Heart right ventricle (tissue), 16 donors: ENCODE measurements around the gene SLC6A16. TPM values are rescaled to one million over a fixed set of nuclear protein-coding genes. Genes with fewer than 3 reads are reported as not detected.

Experiments used
- ATAC-seq, 8 donors: fragments of 200-7000 bp; cut with Tn5 transposase; one replicate each; pipeline ENCODE4 v1.9.1; 2020; ENCODE audit warnings: mild to moderate bottlenecking in 8 of 8, moderate library complexity in 8 of 8, moderate number of reproducible peaks in 1 of 8
- DNase-seq, 2 donors: peaks; one replicate each; pipeline ENCODE4 v3.0.0-alpha.2; 2020
- H3K27ac ChIP-seq, 10 donors: fragments of 200-600 bp; sonication (generic) in 2 of 10; one replicate each; pipeline versions ENCODE4 v1.5.0 to v1.8.0; 2020 to 2022; ENCODE audit warnings: mild to moderate bottlenecking in 3 of 10
- H3K27me3 ChIP-seq, 7 donors: fragments of 200-600 bp; one replicate each; pipeline ENCODE4 v1.8.0; 2021 to 2022; ENCODE audit warnings: mild to moderate bottlenecking in 2 of 7
- H3K36me3 ChIP-seq, 9 donors: fragments of 200-600 bp; sonication (generic) in 1 of 9; one replicate each; pipeline versions ENCODE4 v1.5.0 to v1.8.0; 2020 to 2022; ENCODE audit warnings: mild to moderate bottlenecking in 2 of 9
- H3K4me1 ChIP-seq, 9 donors: fragments of 200-600 bp; sonication (generic) in 1 of 9; one replicate each; pipeline versions ENCODE4 v1.5.0 to v1.8.0; 2020 to 2022; ENCODE audit warnings: mild to moderate bottlenecking in 4 of 9
- H3K4me3 ChIP-seq, 10 donors: fragments of 200-600 bp; sonication (generic) in 2 of 10; one replicate each; pipeline versions ENCODE4 v1.5.0 to v1.8.0; 2020 to 2022; ENCODE audit warnings: mild to moderate bottlenecking in 7 of 10, moderate library complexity in 2 of 10
- H3K9me3 ChIP-seq, 11 donors: fragments of 200-600 bp in 10 of 11; sonication (generic) in 2 of 11; one replicate each; pipeline versions ENCODE4 v1.5.0 to v1.8.0; 2013 to 2022; ENCODE audit warnings: mild to moderate bottlenecking in 2 of 11, control low read depth in 1 of 11, moderate library complexity in 1 of 11
- CTCF ChIP-seq, 9 donors: fragments of 200-600 bp; sonication (generic) in 2 of 9; IDR thresholded peaks; one replicate each; pipeline versions ENCODE4 v1.5.0 to v1.8.0; 2021 to 2022; ENCODE audit warnings: antibody characterized with exemption in 9 of 9, mild to moderate bottlenecking in 5 of 9, moderate library complexity in 1 of 9
- WGBS, 2 donors: extraction: QIAGEN DNeasy Blood & Tissue Kit; methylation state at CpG; one replicate each; pipeline ENCODE4 v1.1.7; 2013; ENCODE audit warnings: inconsistent platforms in 1 of 2; 5-methylcytosine and 5-hydroxymethylcytosine counted together
- intact Hi-C, 10 donors: fragments of 100-400 bp; cut with DNase I; formaldehyde crosslinking; loops; one replicate each; pipeline versions ENCODE4 v1.11.1 to v1.14.2; 2022
- microRNA-seq, 2 donors: library from miRNA; unstranded; fragments of <30 nt; microRNA quantifications; one replicate each; pipeline ENCODE4 v1.2.0, GENCODE V29; 2021
- polyA plus RNA-seq, 2 donors: library from polyadenylated mRNA; stranded (reverse); fragments of 200-250 nt; gene quantifications; one replicate each; pipeline ENCODE4 v1.2.3, GENCODE V29; 2013
- total RNA-seq, 10 donors: library from RNA; stranded (reverse); fragmentation: NEBNext Ultra II Directional in 3 of 10; extraction: Animal tissue kit (Norgen Biotek cat#: 25700) in 3 of 10; gene quantifications; one replicate each; pipeline versions ENCODE4 v1.2.1 to v1.2.4, GENCODE V29; 2021 to 2023
- donor health status: Arrhythmogenic right ventricular cardiomyopathy.
- donor health status: ischemic (EF 13 %, LVEDD 7.1; RV severe dilation, severe dysfunction).
- donor health status: healthy with polysubstance abuse.
- donor health status: DM: no; HTN: yes; CAD: no.
- donor health status: DM: no; HTN: no; CAD: no.
- donor health status: ischemic (EF 25% LVEDD 6.9; RV normal size, moderate dysfunction).
- donor health status: ischemic (EF 25% LVEDD 5.7; RV mildly dilated, moderate dysfunction).
- donor health status: healthy.
- donor health status: DM: yes; HTN: yes; CAD: no.
- donor health status: Ischemic cardiomyopathy.
- donor health status: ischemic (EF 35%, LVEDD 5.7; RV mildly dilated, moderate dysfunction).
- donor health status: nonischemic (EF 11% LVEDD 7.7; RV severe dilation, severe dysfunction).
- donor health status: DM: yes; HTN: yes; CAD: no.
- donor health status: PGD.
- donor health status: ischemic (EF 29% LVEDD 5.4; RV normal size, mild dysfunction).
- donor health status: nonischemic (EF 23%, LVEDD 6.1; RV moderate dilation, normal function).

Gene SLC6A16
- total and polyA plus RNA-seq, 12 donors = 0.13 to 3.1 (median 0.77) TPM

GRCh38 chr19:49243726-49244125 is 81.3 kb downstream of the SLC6A16 start:
- TF ChIP-seq CTCF (IDR thresholded peaks at IDR 0.05) = no peak
- Histone ChIP-seq H3K27ac (no peak overlapping the region), H3K4me1 (no peaks in the 10 kb centered on the region), H3K9me3 (no peaks in the 10 kb centered on the region), H3K4me3 (no peak overlapping the region), H3K27me3 (no peaks in the 10 kb centered on the region), H3K36me3 (peaks cover 0 to 11% (median 0%) of the 10 kb centered on the region in 9 donors)
- ATAC-seq = no peak
- WGBS, 2 donors = 90% methylated on average over 11 of the region's 11 CpGs
- intact Hi-C loops = no loop called here
- no peak for DNase-seq

GRCh38 chr19:49243129-49243528 is 81.9 kb downstream of the SLC6A16 start:
- ATAC-seq (no peak), DNase-seq (no peak)
- TF ChIP-seq CTCF (IDR thresholded peaks at IDR 0.05) = no peak
- Histone ChIP-seq H3K27me3 (no peaks in the 10 kb centered on the region), H3K4me3 (no peak overlapping the region), H3K36me3 (peaks cover 0 to 11% (median 0%) of the 10 kb centered on the region in 9 donors), H3K9me3 (no peaks in the 10 kb centered on the region), H3K4me1 (no peaks in the 10 kb centered on the region), H3K27ac (no peak overlapping the region)
- WGBS, 2 donors = 39 to 55% methylated on average over 6 of the region's 6 CpGs
- intact Hi-C loops = no loop called here

- 87 to 90% methylated on average over 7 of the region's 7 CpGs for WGBS, 2 donors
- ATAC-seq = no peak
- intact Hi-C loops = no loop called here
These were observed 83.2 kb downstream of the SLC6A16 start for GRCh38 chr19:49241769-49242168.

More at GRCh38 chr19:49241769-49242168, 83.2 kb downstream of the SLC6A16 start:
- DNase-seq = no peak
- H3K27me3 ChIP-seq = no peaks in the 10 kb centered on the region
- H3K4me1 ChIP-seq = no peaks in the 10 kb centered on the region
- no peak for TF ChIP-seq CTCF (IDR thresholded peaks at IDR 0.05)
- no peaks in the 10 kb centered on the region for H3K9me3 ChIP-seq
- H3K36me3 ChIP-seq = peaks cover 0 to 11% (median 0%) of the 10 kb centered on the region in 9 donors
- no peak overlapping the region for H3K4me3 ChIP-seq
- no peak overlapping the region for H3K27ac ChIP-seq

Small RNAs within 50 kb of the gene (microRNA-seq; reads per million reads assigned to microRNA genes)
- 0 reads per million in 2 donors for gene MIR4324

Other genes starting within 250 kb of the SLC6A16 start
- 100 to 1,000 TPM in 3 of 10 donors, 10 to 100 TPM in 7; 75.2 to 157 (median 88.4) TPM for gene SNRNP70, start 239.7 kb downstream of the SLC6A16 start, total RNA-seq
- gene SNRNP70, start 239.7 kb downstream of the SLC6A16 start, polyA plus RNA-seq = 100 to 1,000 TPM; 114 to 330 TPM
- 10 to 100 TPM; 17.6 to 26.7 (median 23.0) TPM for gene LIN7B, start 210.8 kb downstream of the SLC6A16 start, total RNA-seq
- 10 to 100 TPM; 25.9 to 38.5 TPM for gene LIN7B, start 210.8 kb downstream of the SLC6A16 start, polyA plus RNA-seq
- 1 to 10 TPM in 5 of 10 donors, under 1 TPM in 5; 0.64 to 2.3 (median 1.0) TPM for gene C19orf73, start 206.0 kb downstream of the SLC6A16 start, total RNA-seq
- 1 to 10 TPM; 1.9 to 5.4 TPM for gene C19orf73, start 206.0 kb downstream of the SLC6A16 start, polyA plus RNA-seq
- gene PPFIA3, start 205.6 kb downstream of the SLC6A16 start, total RNA-seq = 1 to 10 TPM; 3.6 to 7.0 (median 5.8) TPM
- 10 to 100 TPM; 15.4 to 16.7 TPM for gene PPFIA3, start 205.6 kb downstream of the SLC6A16 start, polyA plus RNA-seq
- gene HRC, start 169.8 kb downstream of the SLC6A16 start, total RNA-seq = 1,000 to 10,000 TPM in 6 of 10 donors, 100 to 1,000 TPM in 4; 901 to 1,557 (median 1,052) TPM
- 100 to 1,000 TPM; 331 to 710 TPM for gene HRC, start 169.8 kb downstream of the SLC6A16 start, polyA plus RNA-seq
- 10 to 100 TPM; 21.7 to 38.5 (median 33.0) TPM for gene TRPM4, start 167.4 kb downstream of the SLC6A16 start, total RNA-seq
- 100 to 1,000 TPM in 1 of 2 donors, 10 to 100 TPM in 1; 20.4 to 100 TPM for gene TRPM4, start 167.4 kb downstream of the SLC6A16 start, polyA plus RNA-seq
- gene CD37, start 10.2 kb upstream of the SLC6A16 start, total RNA-seq = 10 to 100 TPM in 2 of 10 donors, 1 to 10 TPM in 8; 2.0 to 34.2 (median 3.9) TPM
- gene CD37, start 10.2 kb upstream of the SLC6A16 start, polyA plus RNA-seq = 1 to 10 TPM; 2.3 to 3.5 TPM
- gene TEAD2, start 37.2 kb upstream of the SLC6A16 start, total RNA-seq = 10 to 100 TPM; 34.1 to 67.8 (median 45.1) TPM
- 10 to 100 TPM; 43.5 to 50.5 TPM for gene TEAD2, start 37.2 kb upstream of the SLC6A16 start, polyA plus RNA-seq
- gene DKKL1, start 38.7 kb upstream of the SLC6A16 start, total RNA-seq = under 1 TPM in 3 of 10 donors, not detected in 7; 0.22 to 0.54 (median 0.26) TPM
- under 1 TPM in 1 of 2 donors, not detected in 1; 0.20 TPM for gene DKKL1, start 38.7 kb upstream of the SLC6A16 start, polyA plus RNA-seq
- not detected for gene KASH5, start 63.1 kb upstream of the SLC6A16 start, total RNA-seq
- not detected for gene KASH5, start 63.1 kb upstream of the SLC6A16 start, polyA plus RNA-seq
- gene PTH2, start 98.2 kb upstream of the SLC6A16 start, total RNA-seq = not detected
- not detected for gene PTH2, start 98.2 kb upstream of the SLC6A16 start, polyA plus RNA-seq
- not detected for gene GFY, start 100.2 kb upstream of the SLC6A16 start, total RNA-seq
- under 1 TPM in 1 of 2 donors, not detected in 1; 0.13 TPM for gene GFY, start 100.2 kb upstream of the SLC6A16 start, polyA plus RNA-seq
- gene SLC17A7, start 116.3 kb upstream of the SLC6A16 start, total RNA-seq = 1 to 10 TPM in 4 of 10 donors, under 1 TPM in 6; 0.17 to 2.3 (median 0.86) TPM
- 1 to 10 TPM in 1 of 2 donors, under 1 TPM in 1; 0.88 to 2.0 TPM for gene SLC17A7, start 116.3 kb upstream of the SLC6A16 start, polyA plus RNA-seq
- 10 to 100 TPM; 15.7 to 42.1 (median 25.7) TPM for gene PIH1D1, start 126.6 kb upstream of the SLC6A16 start, total RNA-seq
- 10 to 100 TPM; 32.5 to 60.0 TPM for gene PIH1D1, start 126.6 kb upstream of the SLC6A16 start, polyA plus RNA-seq
- 10 to 100 TPM in 3 of 10 donors, 1 to 10 TPM in 7; 4.4 to 14.9 (median 7.4) TPM for gene ALDH16A1, start 128.0 kb upstream of the SLC6A16 start, total RNA-seq
- 10 to 100 TPM; 17.8 to 19.9 TPM for gene ALDH16A1, start 128.0 kb upstream of the SLC6A16 start, polyA plus RNA-seq
- 10 to 100 TPM in 1 of 10 donors, 1 to 10 TPM in 9; 1.6 to 14.8 (median 3.1) TPM for gene FLT3LG, start 149.0 kb upstream of the SLC6A16 start, total RNA-seq
- gene FLT3LG, start 149.0 kb upstream of the SLC6A16 start, polyA plus RNA-seq = 10 to 100 TPM in 1 of 2 donors, 1 to 10 TPM in 1; 4.2 to 14.0 TPM
- gene RPL13A, start 162.4 kb upstream of the SLC6A16 start, total RNA-seq = 1,000 to 10,000 TPM; 1,171 to 1,844 (median 1,328) TPM
- gene RPL13A, start 162.4 kb upstream of the SLC6A16 start, polyA plus RNA-seq = 1,000 to 10,000 TPM; 1,376 to 2,740 TPM
- 1,000 to 10,000 TPM in 4 of 10 donors, 100 to 1,000 TPM in 6; 739 to 1,152 (median 854) TPM for gene RPS11, start 171.2 kb upstream of the SLC6A16 start, total RNA-seq
- 1,000 to 10,000 TPM; 2,102 to 3,642 TPM for gene RPS11, start 171.2 kb upstream of the SLC6A16 start, polyA plus RNA-seq
- 100 to 1,000 TPM in 2 of 10 donors, 10 to 100 TPM in 8; 49.0 to 175 (median 71.4) TPM for gene FCGRT, start 187.5 kb upstream of the SLC6A16 start, total RNA-seq
- gene FCGRT, start 187.5 kb upstream of the SLC6A16 start, polyA plus RNA-seq = 10 to 100 TPM; 63.2 to 83.6 TPM
- 10 to 100 TPM in 2 of 10 donors, 1 to 10 TPM in 8; 4.7 to 23.4 (median 6.1) TPM for gene RCN3, start 202.8 kb upstream of the SLC6A16 start, total RNA-seq
- 10 to 100 TPM; 23.6 to 38.3 TPM for gene RCN3, start 202.8 kb upstream of the SLC6A16 start, polyA plus RNA-seq